K562 (cell line): Measurements from ENCODE around the gene RBPJL. TPM values are rescaled to one million over a fixed set of nuclear protein-coding genes. Genes with fewer than 3 reads are reported as not detected.
A peak's percentile ranks its signal among the peaks of the same experiment; 100 is the strongest.

ENCODE experiments used
- ELF1 ChIP-seq: fragments of 200-800 bp; sonication (Bioruptor generic); IDR thresholded peaks from 2 replicates; pipeline ENCODE4 v1.6.1; 2016; ENCODE audit warnings: missing genetic modification characterization, missing compliant biosample characterization
- SMAD4 ChIP-seq: fragments of 250-450 bp; sonication (Bioruptor Pico); conservative IDR thresholded peaks from 2 replicates; pipeline ENCODE4 v1.8.0; 2021; ENCODE audit warnings: inconsistent platforms, mild to moderate bottlenecking, moderate library complexity
- ZNF174 ChIP-seq: fragments of 250-450 bp; sonication (Bioruptor Pico); IDR thresholded peaks from 2 replicates; pipeline ENCODE4 v1.4.0; 2020; ENCODE audit warnings: mild to moderate bottlenecking
- polyA plus RNA-seq, 8 experiments: library from polyadenylated mRNA; depleted of rRNA in 4 of 8; stranded (reverse) in 5 of 8; unstranded in 3 of 8; fragments of >200 nt; fragmentation: Nextera tagmentation in 2 of 8; fragmentation: Illumina TruSeq in 1 of 8; extraction: Ambion mirVana in 2 of 8; extraction: Trizol in 1 of 8; gene quantifications; 2 replicates each; pipeline versions ENCODE4 v1.2.1 to v1.2.3, GENCODE V29; 2011 to 2014; ENCODE audit warnings: inconsistent platforms in 1 of 8, missing spikeins in 1 of 8
- total RNA-seq, 7 experiments: library from RNA; depleted of rRNA in 6 of 7; stranded (reverse); fragments of >200 nt in 6 of 7; fragmentation: Illumina TruSeq in 2 of 7; extraction: Trizol in 2 of 7; gene quantifications; 2 replicates each; pipeline versions ENCODE4 v1.2.1 to v1.2.3, GENCODE V29; 2011 to 2021; ENCODE audit warnings: low replicate concordance in 1 of 7
- TF ChIP-seq, protein P1 (sequence below): fragments of 200-800 bp; sonication (Bioruptor generic); IDR thresholded peaks from 2 replicates; pipeline ENCODE4 v1.6.1; 2016; ENCODE audit warnings: missing genetic modification characterization, missing compliant biosample characterization
- TF ChIP-seq, protein P2 (sequence below): fragments of 450-650 bp; IDR thresholded peaks from 2 replicates; pipeline ENCODE4 v1.6.1; 2016; ENCODE audit warnings: mild to moderate bottlenecking, moderate library complexity
- TF ChIP-seq, protein P3 (sequence below), 3 experiments: fragments of 200-800 bp in 1 of 3; sonication (Bioruptor generic) in 1 of 3; sonication (generic) in 1 of 3; formaldehyde crosslinking in 1 of 3; IDR thresholded peaks; 2 replicates each; pipeline versions ENCODE4 v1.6.1 to v1.8.0; 2016 to 2022; ENCODE audit warnings: mild to moderate bottlenecking in 2 of 3, missing compliant biosample characterization in 2 of 3, missing genetic modification characterization in 2 of 3, missing genetic modification reagents in 1 of 3
- TF ChIP-seq, protein P4 (sequence below): IDR thresholded peaks from 2 replicates; pipeline ENCODE4 v1.6.1; 2014; ENCODE audit warnings: antibody characterized with exemption

Gene RBPJL
- total and polyA plus RNA-seq, 9 of the 15 experiments (the other 6 are each of a cell fraction or from before 2014, with no cell fraction given), result not detected

DNA sequence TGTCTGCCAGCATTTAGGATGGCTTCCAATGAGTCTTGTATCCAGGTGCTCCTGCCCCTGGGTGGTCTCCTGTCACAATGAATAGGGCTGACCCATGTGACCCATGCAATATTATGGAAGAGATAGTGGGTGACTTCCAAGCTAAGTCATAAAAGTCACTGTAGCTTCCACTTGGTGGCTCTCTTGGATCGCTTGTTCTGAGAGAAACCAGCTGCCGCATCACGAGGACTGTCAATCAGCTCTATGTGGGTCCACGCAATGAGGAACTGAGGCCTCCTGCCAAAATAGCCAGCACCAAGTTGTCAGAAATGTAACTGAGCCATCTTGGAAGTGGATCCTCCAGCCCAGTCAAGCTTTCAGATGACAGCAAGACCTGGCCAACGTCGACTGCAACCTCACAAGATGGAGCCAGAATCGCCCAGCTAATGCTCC is 16.3 kb downstream of the RBPJL start (continued):
- TF ChIP-seq, protein P1, sequence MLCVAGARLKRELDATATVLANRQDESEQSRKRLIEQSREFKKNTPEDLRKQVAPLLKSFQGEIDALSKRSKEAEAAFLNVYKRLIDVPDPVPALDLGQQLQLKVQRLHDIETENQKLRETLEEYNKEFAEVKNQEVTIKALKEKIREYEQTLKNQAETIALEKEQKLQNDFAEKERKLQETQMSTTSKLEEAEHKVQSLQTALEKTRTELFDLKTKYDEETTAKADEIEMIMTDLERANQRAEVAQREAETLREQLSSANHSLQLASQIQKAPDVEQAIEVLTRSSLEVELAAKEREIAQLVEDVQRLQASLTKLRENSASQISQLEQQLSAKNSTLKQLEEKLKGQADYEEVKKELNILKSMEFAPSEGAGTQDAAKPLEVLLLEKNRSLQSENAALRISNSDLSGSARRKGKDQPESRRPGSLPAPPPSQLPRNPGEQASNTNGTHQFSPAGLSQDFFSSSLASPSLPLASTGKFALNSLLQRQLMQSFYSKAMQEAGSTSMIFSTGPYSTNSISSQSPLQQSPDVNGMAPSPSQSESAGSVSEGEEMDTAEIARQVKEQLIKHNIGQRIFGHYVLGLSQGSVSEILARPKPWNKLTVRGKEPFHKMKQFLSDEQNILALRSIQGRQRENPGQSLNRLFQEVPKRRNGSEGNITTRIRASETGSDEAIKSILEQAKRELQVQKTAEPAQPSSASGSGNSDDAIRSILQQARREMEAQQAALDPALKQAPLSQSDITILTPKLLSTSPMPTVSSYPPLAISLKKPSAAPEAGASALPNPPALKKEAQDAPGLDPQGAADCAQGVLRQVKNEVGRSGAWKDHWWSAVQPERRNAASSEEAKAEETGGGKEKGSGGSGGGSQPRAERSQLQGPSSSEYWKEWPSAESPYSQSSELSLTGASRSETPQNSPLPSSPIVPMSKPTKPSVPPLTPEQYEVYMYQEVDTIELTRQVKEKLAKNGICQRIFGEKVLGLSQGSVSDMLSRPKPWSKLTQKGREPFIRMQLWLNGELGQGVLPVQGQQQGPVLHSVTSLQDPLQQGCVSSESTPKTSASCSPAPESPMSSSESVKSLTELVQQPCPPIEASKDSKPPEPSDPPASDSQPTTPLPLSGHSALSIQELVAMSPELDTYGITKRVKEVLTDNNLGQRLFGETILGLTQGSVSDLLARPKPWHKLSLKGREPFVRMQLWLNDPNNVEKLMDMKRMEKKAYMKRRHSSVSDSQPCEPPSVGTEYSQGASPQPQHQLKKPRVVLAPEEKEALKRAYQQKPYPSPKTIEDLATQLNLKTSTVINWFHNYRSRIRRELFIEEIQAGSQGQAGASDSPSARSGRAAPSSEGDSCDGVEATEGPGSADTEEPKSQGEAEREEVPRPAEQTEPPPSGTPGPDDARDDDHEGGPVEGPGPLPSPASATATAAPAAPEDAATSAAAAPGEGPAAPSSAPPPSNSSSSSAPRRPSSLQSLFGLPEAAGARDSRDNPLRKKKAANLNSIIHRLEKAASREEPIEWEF, result no peak
- TF ChIP-seq SMAD4 (CRISPR knock-in tag) (peak; percentile 51; the same call in 1 of the 2 replicates), ZNF174 (CRISPR knock-in tag) (no peak), ELF1 (0 out of 2 replicates have a peak, but pooled peaks have one; percentile 37)
- TF ChIP-seq, protein P2, sequence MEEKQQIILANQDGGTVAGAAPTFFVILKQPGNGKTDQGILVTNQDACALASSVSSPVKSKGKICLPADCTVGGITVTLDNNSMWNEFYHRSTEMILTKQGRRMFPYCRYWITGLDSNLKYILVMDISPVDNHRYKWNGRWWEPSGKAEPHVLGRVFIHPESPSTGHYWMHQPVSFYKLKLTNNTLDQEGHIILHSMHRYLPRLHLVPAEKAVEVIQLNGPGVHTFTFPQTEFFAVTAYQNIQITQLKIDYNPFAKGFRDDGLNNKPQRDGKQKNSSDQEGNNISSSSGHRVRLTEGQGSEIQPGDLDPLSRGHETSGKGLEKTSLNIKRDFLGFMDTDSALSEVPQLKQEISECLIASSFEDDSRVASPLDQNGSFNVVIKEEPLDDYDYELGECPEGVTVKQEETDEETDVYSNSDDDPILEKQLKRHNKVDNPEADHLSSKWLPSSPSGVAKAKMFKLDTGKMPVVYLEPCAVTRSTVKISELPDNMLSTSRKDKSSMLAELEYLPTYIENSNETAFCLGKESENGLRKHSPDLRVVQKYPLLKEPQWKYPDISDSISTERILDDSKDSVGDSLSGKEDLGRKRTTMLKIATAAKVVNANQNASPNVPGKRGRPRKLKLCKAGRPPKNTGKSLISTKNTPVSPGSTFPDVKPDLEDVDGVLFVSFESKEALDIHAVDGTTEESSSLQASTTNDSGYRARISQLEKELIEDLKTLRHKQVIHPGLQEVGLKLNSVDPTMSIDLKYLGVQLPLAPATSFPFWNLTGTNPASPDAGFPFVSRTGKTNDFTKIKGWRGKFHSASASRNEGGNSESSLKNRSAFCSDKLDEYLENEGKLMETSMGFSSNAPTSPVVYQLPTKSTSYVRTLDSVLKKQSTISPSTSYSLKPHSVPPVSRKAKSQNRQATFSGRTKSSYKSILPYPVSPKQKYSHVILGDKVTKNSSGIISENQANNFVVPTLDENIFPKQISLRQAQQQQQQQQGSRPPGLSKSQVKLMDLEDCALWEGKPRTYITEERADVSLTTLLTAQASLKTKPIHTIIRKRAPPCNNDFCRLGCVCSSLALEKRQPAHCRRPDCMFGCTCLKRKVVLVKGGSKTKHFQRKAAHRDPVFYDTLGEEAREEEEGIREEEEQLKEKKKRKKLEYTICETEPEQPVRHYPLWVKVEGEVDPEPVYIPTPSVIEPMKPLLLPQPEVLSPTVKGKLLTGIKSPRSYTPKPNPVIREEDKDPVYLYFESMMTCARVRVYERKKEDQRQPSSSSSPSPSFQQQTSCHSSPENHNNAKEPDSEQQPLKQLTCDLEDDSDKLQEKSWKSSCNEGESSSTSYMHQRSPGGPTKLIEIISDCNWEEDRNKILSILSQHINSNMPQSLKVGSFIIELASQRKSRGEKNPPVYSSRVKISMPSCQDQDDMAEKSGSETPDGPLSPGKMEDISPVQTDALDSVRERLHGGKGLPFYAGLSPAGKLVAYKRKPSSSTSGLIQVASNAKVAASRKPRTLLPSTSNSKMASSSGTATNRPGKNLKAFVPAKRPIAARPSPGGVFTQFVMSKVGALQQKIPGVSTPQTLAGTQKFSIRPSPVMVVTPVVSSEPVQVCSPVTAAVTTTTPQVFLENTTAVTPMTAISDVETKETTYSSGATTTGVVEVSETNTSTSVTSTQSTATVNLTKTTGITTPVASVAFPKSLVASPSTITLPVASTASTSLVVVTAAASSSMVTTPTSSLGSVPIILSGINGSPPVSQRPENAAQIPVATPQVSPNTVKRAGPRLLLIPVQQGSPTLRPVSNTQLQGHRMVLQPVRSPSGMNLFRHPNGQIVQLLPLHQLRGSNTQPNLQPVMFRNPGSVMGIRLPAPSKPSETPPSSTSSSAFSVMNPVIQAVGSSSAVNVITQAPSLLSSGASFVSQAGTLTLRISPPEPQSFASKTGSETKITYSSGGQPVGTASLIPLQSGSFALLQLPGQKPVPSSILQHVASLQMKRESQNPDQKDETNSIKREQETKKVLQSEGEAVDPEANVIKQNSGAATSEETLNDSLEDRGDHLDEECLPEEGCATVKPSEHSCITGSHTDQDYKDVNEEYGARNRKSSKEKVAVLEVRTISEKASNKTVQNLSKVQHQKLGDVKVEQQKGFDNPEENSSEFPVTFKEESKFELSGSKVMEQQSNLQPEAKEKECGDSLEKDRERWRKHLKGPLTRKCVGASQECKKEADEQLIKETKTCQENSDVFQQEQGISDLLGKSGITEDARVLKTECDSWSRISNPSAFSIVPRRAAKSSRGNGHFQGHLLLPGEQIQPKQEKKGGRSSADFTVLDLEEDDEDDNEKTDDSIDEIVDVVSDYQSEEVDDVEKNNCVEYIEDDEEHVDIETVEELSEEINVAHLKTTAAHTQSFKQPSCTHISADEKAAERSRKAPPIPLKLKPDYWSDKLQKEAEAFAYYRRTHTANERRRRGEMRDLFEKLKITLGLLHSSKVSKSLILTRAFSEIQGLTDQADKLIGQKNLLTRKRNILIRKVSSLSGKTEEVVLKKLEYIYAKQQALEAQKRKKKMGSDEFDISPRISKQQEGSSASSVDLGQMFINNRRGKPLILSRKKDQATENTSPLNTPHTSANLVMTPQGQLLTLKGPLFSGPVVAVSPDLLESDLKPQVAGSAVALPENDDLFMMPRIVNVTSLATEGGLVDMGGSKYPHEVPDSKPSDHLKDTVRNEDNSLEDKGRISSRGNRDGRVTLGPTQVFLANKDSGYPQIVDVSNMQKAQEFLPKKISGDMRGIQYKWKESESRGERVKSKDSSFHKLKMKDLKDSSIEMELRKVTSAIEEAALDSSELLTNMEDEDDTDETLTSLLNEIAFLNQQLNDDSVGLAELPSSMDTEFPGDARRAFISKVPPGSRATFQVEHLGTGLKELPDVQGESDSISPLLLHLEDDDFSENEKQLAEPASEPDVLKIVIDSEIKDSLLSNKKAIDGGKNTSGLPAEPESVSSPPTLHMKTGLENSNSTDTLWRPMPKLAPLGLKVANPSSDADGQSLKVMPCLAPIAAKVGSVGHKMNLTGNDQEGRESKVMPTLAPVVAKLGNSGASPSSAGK, result peak; percentile 21; the same call in 1 of the 2 replicates
- TF ChIP-seq, protein P3, sequence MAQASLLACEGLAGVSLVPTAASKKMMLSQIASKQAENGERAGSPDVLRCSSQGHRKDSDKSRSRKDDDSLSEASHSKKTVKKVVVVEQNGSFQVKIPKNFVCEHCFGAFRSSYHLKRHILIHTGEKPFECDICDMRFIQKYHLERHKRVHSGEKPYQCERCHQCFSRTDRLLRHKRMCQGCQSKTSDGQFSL (CRISPR knock-in tag; IDR thresholded peaks at IDR 0.05), result no peak
- TF ChIP-seq, protein P3 (tag; IDR thresholded peaks at IDR 0.05), result 0 out of 4 replicates have a peak, but pooled peaks of 1 of the 2 experiments have one; percentile 33
- TF ChIP-seq, protein P4, sequence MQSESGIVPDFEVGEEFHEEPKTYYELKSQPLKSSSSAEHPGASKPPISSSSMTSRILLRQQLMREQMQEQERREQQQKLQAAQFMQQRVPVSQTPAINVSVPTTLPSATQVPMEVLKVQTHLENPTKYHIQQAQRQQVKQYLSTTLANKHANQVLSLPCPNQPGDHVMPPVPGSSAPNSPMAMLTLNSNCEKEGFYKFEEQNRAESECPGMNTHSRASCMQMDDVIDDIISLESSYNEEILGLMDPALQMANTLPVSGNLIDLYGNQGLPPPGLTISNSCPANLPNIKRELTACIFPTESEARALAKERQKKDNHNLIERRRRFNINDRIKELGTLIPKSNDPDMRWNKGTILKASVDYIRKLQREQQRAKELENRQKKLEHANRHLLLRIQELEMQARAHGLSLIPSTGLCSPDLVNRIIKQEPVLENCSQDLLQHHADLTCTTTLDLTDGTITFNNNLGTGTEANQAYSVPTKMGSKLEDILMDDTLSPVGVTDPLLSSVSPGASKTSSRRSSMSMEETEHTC, result peak; percentile 94
